ENCODE results near the gene AP2A1.

DNA sequence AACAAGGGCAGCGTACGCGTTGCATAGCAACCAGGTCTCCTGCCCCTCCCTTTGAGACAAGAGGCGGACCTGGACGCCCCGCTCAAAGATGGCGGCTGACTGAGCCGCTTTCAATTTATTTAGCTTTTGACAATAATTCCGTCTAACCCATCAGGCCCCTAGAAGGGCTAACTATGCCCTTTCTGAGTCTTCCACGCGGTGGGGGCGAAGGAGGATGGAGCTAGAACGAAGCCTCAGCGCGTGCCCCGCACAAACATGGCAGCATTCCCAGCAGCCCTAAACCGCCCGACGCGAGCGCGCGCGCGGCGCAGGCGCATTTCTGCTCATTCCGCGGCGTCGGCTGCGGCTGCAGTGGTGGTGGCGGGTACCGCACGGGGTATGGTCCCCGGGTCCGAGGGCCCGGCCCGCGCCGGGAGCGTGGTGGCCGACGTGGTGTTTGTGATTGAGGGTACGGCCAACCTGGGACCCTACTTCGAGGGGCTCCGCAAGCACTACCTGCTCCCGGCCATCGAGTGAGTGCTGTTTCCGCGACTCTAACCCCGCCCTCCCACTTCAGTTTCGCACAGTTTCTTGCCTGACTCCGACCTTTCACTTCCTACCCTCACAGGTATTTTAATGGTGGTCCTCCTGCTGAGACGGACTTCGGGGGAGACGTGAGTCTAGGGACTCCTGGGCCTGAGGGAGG is 51.3 kb downstream of the AP2A1 start, which contains the start of gene MED25:
- TF ChIP-seq TAF1 (IDR thresholded peaks at IDR 0.05; ENCODE audit: borderline replicate concordance, low read depth, low read length), result peak; percentile 21; the same call in 1 of the 2 replicates
- no peak for TF ChIP-seq EP300 (IDR thresholded peaks at IDR 0.05; ENCODE audit: borderline replicate concordance in 1 of 2, control insufficient read depth in 1 of 2, low read depth in 2 of 2, low read length in 2 of 2)
- TF ChIP-seq CTCF (IDR thresholded peaks at IDR 0.05 in 2 of 3, conservative IDR thresholded peaks at IDR 0.05 in 1 of 3; ENCODE audit: control insufficient read depth in 2 of 3, extremely low read depth in 1 of 3, insufficient read depth in 1 of 3, low read depth in 3 of 3, low read length in 3 of 3), result peak in 1 of 3 experiments; percentile 20; a peak in 1 of 6 replicates
- no peak for TF ChIP-seq MEF2A (IDR thresholded peaks at IDR 0.05; ENCODE audit: insufficient read depth, low read depth, low read length)
- TF ChIP-seq NFYA (IDR thresholded peaks at IDR 0.05; ENCODE audit: borderline replicate concordance, low read depth, low read length), result no peak
- no peak for TF ChIP-seq SMC3 (IDR thresholded peaks at IDR 0.05; ENCODE audit: borderline replicate concordance, low read length)
- no peak for TF ChIP-seq CBFB (IDR thresholded peaks at IDR 0.05; ENCODE audit: low read depth)
- TF ChIP-seq NR2C2 (IDR thresholded peaks at IDR 0.05; ENCODE audit: borderline replicate concordance, control insufficient read depth, insufficient read length, low read depth), result no peak
- TF ChIP-seq, protein P1, sequence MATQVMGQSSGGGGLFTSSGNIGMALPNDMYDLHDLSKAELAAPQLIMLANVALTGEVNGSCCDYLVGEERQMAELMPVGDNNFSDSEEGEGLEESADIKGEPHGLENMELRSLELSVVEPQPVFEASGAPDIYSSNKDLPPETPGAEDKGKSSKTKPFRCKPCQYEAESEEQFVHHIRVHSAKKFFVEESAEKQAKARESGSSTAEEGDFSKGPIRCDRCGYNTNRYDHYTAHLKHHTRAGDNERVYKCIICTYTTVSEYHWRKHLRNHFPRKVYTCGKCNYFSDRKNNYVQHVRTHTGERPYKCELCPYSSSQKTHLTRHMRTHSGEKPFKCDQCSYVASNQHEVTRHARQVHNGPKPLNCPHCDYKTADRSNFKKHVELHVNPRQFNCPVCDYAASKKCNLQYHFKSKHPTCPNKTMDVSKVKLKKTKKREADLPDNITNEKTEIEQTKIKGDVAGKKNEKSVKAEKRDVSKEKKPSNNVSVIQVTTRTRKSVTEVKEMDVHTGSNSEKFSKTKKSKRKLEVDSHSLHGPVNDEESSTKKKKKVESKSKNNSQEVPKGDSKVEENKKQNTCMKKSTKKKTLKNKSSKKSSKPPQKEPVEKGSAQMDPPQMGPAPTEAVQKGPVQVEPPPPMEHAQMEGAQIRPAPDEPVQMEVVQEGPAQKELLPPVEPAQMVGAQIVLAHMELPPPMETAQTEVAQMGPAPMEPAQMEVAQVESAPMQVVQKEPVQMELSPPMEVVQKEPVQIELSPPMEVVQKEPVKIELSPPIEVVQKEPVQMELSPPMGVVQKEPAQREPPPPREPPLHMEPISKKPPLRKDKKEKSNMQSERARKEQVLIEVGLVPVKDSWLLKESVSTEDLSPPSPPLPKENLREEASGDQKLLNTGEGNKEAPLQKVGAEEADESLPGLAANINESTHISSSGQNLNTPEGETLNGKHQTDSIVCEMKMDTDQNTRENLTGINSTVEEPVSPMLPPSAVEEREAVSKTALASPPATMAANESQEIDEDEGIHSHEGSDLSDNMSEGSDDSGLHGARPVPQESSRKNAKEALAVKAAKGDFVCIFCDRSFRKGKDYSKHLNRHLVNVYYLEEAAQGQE (IDR thresholded peaks at IDR 0.05; ENCODE audit: low read depth, low read length), result no peak
- no peak for TF ChIP-seq JUND (IDR thresholded peaks at IDR 0.05; ENCODE audit: low read depth, low read length)

Data from GM12878 (cell line).